Fibroblast of mammary gland (primary cell): ENCODE results near the gene RAI14.
A peak's percentile ranks its signal among the peaks of the same experiment; 100 is the strongest.

Experiments
- DNase-seq: peaks from one replicate; pipeline ENCODE4 v3.0.0-alpha.2; 2010; ENCODE audit warnings: low read depth
- H3K4me3 ChIP-seq: 2 replicates; pipeline ENCODE4 v1.5.1; 2011; ENCODE audit warnings: low read depth, mild to moderate bottlenecking, low read length, moderate library complexity; ENCODE audit not compliant: control insufficient read depth
- TF ChIP-seq, protein P1 (sequence below): conservative IDR thresholded peaks from 2 replicates; pipeline ENCODE4 v1.5.1; 2011; ENCODE audit warnings: low read depth, low read length, inconsistent platforms; ENCODE audit not compliant: control insufficient read depth, insufficient read depth

RAI14 gene

DNA sequence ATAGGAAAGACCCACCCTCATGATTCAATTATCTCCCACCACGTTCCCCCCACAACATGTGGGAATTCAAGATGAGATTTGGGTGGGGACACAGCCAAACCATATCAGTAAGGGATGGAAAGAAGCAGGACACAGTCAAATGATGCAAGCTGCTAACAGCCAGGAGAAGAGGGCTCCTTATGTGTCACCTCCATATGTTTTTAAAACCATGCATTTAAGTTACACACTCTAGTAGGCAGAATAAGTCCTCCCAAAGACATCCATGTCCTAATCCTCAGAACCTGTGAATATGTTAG lies 178.6 kb downstream of the RAI14 start:
- no peak for DNase-seq
- H3K4me3 ChIP-seq: no peak overlapping the region
- TF ChIP-seq, protein P1, sequence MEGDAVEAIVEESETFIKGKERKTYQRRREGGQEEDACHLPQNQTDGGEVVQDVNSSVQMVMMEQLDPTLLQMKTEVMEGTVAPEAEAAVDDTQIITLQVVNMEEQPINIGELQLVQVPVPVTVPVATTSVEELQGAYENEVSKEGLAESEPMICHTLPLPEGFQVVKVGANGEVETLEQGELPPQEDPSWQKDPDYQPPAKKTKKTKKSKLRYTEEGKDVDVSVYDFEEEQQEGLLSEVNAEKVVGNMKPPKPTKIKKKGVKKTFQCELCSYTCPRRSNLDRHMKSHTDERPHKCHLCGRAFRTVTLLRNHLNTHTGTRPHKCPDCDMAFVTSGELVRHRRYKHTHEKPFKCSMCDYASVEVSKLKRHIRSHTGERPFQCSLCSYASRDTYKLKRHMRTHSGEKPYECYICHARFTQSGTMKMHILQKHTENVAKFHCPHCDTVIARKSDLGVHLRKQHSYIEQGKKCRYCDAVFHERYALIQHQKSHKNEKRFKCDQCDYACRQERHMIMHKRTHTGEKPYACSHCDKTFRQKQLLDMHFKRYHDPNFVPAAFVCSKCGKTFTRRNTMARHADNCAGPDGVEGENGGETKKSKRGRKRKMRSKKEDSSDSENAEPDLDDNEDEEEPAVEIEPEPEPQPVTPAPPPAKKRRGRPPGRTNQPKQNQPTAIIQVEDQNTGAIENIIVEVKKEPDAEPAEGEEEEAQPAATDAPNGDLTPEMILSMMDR: no peak

- DNase-seq: no peak
- TF ChIP-seq, protein P1: no peak
- no peak overlapping the region for H3K4me3 ChIP-seq
Measured at GRCh38 chr5:34835664-34836063, 179.5 kb downstream of the RAI14 start.

- peak within 1 kb of the TSS; percentile 86 for H3K4me3 ChIP-seq
- TF ChIP-seq, protein P1: no peak
- peak; percentile 76 for DNase-seq
Measured at GRCh38 chr5:34838785-34839714, 182.9 kb downstream of the RAI14 start, which contains the start of gene TTC23L. Gene TTC23L, plus strand, starts transcription at chr5:34839164. Its CDS starts 1,508 bp downstream, at chr5:34840672.

- TF ChIP-seq, protein P1: no peak
- DNase-seq: no peak
Measured at GRCh38 chr5:34841816-34842215, 185.7 kb downstream of the RAI14 start.

DNA sequence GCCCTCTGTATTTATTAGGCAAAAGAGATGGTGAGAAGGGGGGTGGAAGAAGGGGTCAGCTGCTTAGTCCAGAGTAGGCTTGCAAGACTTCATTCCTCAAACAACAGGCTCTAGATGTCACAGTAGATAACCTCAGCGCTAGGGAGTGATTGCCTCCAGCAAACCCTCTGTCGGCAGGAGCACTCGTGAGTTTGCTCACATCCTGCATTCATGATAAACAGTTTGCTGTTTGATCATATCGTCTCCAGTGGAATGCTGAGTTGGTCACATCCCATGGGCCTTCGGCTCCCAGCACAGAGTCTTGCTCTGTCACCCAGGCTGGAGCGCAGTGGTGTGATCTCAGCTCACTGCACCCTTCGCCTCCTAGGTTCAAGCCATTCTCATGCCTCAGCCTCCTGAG lies 186.4 kb downstream of the RAI14 start:
- no peak overlapping the region for H3K4me3 ChIP-seq
- TF ChIP-seq, protein P1: no peak
- no peak for DNase-seq

More at GRCh38 chr5:34841816-34842215, 185.7 kb downstream of the RAI14 start:
- no peak overlapping the region for H3K4me3 ChIP-seq

DNA sequence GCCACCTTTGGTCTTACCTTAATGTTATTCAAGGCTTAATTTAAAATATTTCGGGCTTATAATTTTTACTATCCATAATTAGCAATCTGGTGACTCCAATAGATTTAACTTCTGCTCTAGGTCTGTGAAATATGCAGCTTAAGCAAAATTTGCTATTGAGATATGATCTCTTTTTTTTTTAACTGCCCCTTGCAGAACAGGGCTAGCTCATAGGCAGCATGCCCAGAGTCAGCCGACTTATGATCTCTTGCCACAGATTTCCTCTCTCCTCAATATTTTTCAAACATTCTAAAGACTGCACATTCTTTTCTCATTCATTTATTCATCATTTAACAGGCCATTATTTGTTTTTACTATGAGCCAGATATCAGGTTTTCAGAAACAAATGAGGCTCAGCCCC lies 187.4 kb downstream of the RAI14 start:
- H3K4me3 ChIP-seq: no peak overlapping the region
- DNase-seq: peak; percentile 28
- TF ChIP-seq, protein P1: no peak
